H9 (cell line): ENCODE data around the gene DGUOK. TPM values are rescaled to one million over a fixed set of nuclear protein-coding genes. Genes with fewer than 3 reads are reported as not detected.

ENCODE experiments used
- DNase-seq: peaks from one replicate; pipeline ENCODE4 v3.0.0-alpha.2; 2017
- H2AFZ ChIP-seq: one replicate; pipeline ENCODE4 v1.6.1; 2013; ENCODE audit warnings: mild to moderate bottlenecking, low read length, control low read depth, moderate library complexity
- H2AK5ac ChIP-seq: 2 replicates; pipeline ENCODE4 v1.6.1; 2013; ENCODE audit warnings: low read length, control low read depth, mixed read lengths; ENCODE audit not compliant: insufficient read length
- H2BK120ac ChIP-seq: one replicate; pipeline ENCODE4 v1.6.1; 2013; ENCODE audit warnings: low read depth, mild to moderate bottlenecking, low read length, control low read depth, inconsistent platforms; ENCODE audit not compliant: poor library complexity, severe bottlenecking
- H2BK12ac ChIP-seq: 2 replicates; pipeline ENCODE4 v1.6.1; 2013; ENCODE audit warnings: low read length, control low read depth, mixed read lengths, low read depth; ENCODE audit not compliant: insufficient read length
- H2BK15ac ChIP-seq: 2 replicates; pipeline ENCODE4 v1.6.1; 2013; ENCODE audit warnings: low read depth, low read length, control low read depth
- H2BK20ac ChIP-seq: one replicate; pipeline ENCODE4 v1.6.1; 2013; ENCODE audit warnings: low read depth, mild to moderate bottlenecking, low read length, control low read depth, inconsistent platforms; ENCODE audit not compliant: poor library complexity, severe bottlenecking
- H2BK5ac ChIP-seq: 2 replicates; pipeline ENCODE4 v1.6.1; 2013; ENCODE audit warnings: low read length, control low read depth, mixed read lengths; ENCODE audit not compliant: insufficient read length
- H3K14ac ChIP-seq: 2 replicates; pipeline ENCODE4 v1.6.1; 2013; ENCODE audit warnings: low read length, control low read depth; ENCODE audit not compliant: insufficient read depth
- H3K18ac ChIP-seq: 2 replicates; pipeline ENCODE4 v1.6.1; 2013; ENCODE audit warnings: low read depth, mild to moderate bottlenecking, mixed read lengths, low read length, control low read depth; ENCODE audit not compliant: insufficient read length
- H3K23ac ChIP-seq: 2 replicates; pipeline ENCODE4 v1.6.1; 2013; ENCODE audit warnings: low read length, control low read depth, mixed read lengths, low read depth; ENCODE audit not compliant: insufficient read length
- H3K23me2 ChIP-seq: 2 replicates; pipeline ENCODE4 v1.6.1; 2013; ENCODE audit warnings: low read depth, mild to moderate bottlenecking, mixed read lengths, low read length, control low read depth; ENCODE audit not compliant: insufficient read length, poor library complexity, severe bottlenecking
- H3K27ac ChIP-seq: 2 replicates; pipeline ENCODE4 v1.5.1; 2013; ENCODE audit warnings: low read length, control low read depth, mixed read lengths, low read depth; ENCODE audit not compliant: insufficient read length
- H3K27me3 ChIP-seq: 2 replicates; pipeline ENCODE4 v1.6.1; 2013; ENCODE audit warnings: low read length, control low read depth, inconsistent platforms; ENCODE audit not compliant: insufficient read depth
- H3K4ac ChIP-seq: 2 replicates; pipeline ENCODE4 v1.6.1; 2013; ENCODE audit warnings: low read depth, mild to moderate bottlenecking, control low read depth, inconsistent platforms, low read length, moderate library complexity
- H3K4me1 ChIP-seq: 2 replicates; pipeline ENCODE4 v1.6.1; 2013; ENCODE audit warnings: low read length, control low read depth, inconsistent platforms; ENCODE audit not compliant: insufficient read depth
- H3K4me2 ChIP-seq: 2 replicates; pipeline ENCODE4 v1.6.1; 2013; ENCODE audit warnings: low read length, control low read depth, mixed read lengths; ENCODE audit not compliant: insufficient read length, insufficient read depth
- H3K56ac ChIP-seq: 2 replicates; pipeline ENCODE4 v1.6.1; 2013; ENCODE audit warnings: low read depth, mild to moderate bottlenecking, mixed read lengths, low read length, control low read depth; ENCODE audit not compliant: insufficient read length
- H3K79me1 ChIP-seq: 2 replicates; pipeline ENCODE4 v1.6.1; 2013; ENCODE audit warnings: low read depth, mild to moderate bottlenecking, moderate library complexity, low read length, control low read depth, inconsistent platforms; ENCODE audit not compliant: insufficient read depth, poor library complexity, severe bottlenecking
- H3K79me2 ChIP-seq: 2 replicates; pipeline ENCODE4 v1.6.1; 2013; ENCODE audit warnings: low read length, control low read depth, inconsistent platforms; ENCODE audit not compliant: insufficient read depth
- H3K9ac ChIP-seq: 2 replicates; pipeline ENCODE4 v1.6.1; 2013; ENCODE audit warnings: low read length, control low read depth, mixed read lengths; ENCODE audit not compliant: insufficient read length; ENCODE audit errors: extremely low read depth
- H3K9me3 ChIP-seq: one replicate; pipeline ENCODE4 v1.6.1; 2013; ENCODE audit warnings: low read depth, low read length, inconsistent platforms; ENCODE audit not compliant: control insufficient read depth
- H3T11ph ChIP-seq: one replicate; pipeline ENCODE4 v1.6.1; 2013; ENCODE audit warnings: mild to moderate bottlenecking, low read length, control low read depth, inconsistent platforms
- H4K20me1 ChIP-seq: one replicate; pipeline ENCODE4 v1.6.1; 2013; ENCODE audit not compliant: control insufficient read depth, insufficient read length, insufficient read depth
- H4K5ac ChIP-seq: 2 replicates; pipeline ENCODE4 v1.6.1; 2013; ENCODE audit warnings: low read depth, mild to moderate bottlenecking, mixed read lengths, low read length, control low read depth; ENCODE audit not compliant: insufficient read length
- H4K8ac ChIP-seq: replicated peaks from 2 replicates; pipeline ENCODE4 v1.6.1; 2013; ENCODE audit warnings: low read length, control low read depth, mixed read lengths, low read depth; ENCODE audit not compliant: insufficient read length
- H4K91ac ChIP-seq: 2 replicates; pipeline ENCODE4 v1.6.1; 2013; ENCODE audit warnings: low read depth, mild to moderate bottlenecking, moderate library complexity, mixed read lengths, low read length, control low read depth; ENCODE audit not compliant: insufficient read length
- H3K27ac Mint-ChIP-seq, 3 experiments: 2 replicates in 2 of 3; 3 replicates in 1 of 3; pipeline ENCODE4 v1.8.0; 2020 to 2021; ENCODE audit warnings: mixed read lengths in 3 of 3, mild to moderate bottlenecking in 1 of 3, moderate library complexity in 1 of 3
- H3K27me3 Mint-ChIP-seq: 2 replicates; pipeline ENCODE4 v1.8.0; 2021; ENCODE audit warnings: low read depth, mild to moderate bottlenecking, moderate library complexity, mixed read lengths
- H3K36me3 Mint-ChIP-seq, 3 experiments: 2 replicates in 2 of 3; 3 replicates in 1 of 3; pipeline ENCODE4 v1.8.0; 2020 to 2021; ENCODE audit warnings: low read depth in 3 of 3, mixed read lengths in 3 of 3; ENCODE audit not compliant: insufficient read depth in 1 of 3
- H3K4me1 Mint-ChIP-seq, 2 experiments: 2 replicates each; pipeline ENCODE4 v1.8.0; 2020; ENCODE audit warnings: mixed read lengths in 2 of 2
- H3K4me3 Mint-ChIP-seq, 2 experiments: 2 replicates in 1 of 2; 3 replicates in 1 of 2; pipeline ENCODE4 v1.8.0; 2020 to 2021; ENCODE audit warnings: mild to moderate bottlenecking in 2 of 2, mixed read lengths in 2 of 2, moderate library complexity in 1 of 2
- H3K9me3 Mint-ChIP-seq, 2 experiments: 2 replicates in 1 of 2; 3 replicates in 1 of 2; pipeline ENCODE4 v1.8.0; 2020; ENCODE audit warnings: mild to moderate bottlenecking in 2 of 2, mixed read lengths in 2 of 2, moderate library complexity in 1 of 2
- CTCF ChIP-seq: fragments of 200-600 bp; sonication (generic); conservative IDR thresholded peaks from 3 replicates; pipeline ENCODE4 v1.8.0; 2021; ENCODE audit warnings: antibody characterized with exemption, mild to moderate bottlenecking
- WGBS: extraction: QIAGEN DNeasy Blood & Tissue Kit; methylation state at CpG from one replicate; pipeline ENCODE4 v1.1.7; 2013; ENCODE audit warnings: missing lambda C conversion rate, low lambda C conversion rate, mixed read lengths; ENCODE audit not compliant: insufficient read length; ENCODE audit errors: extremely low coverage; 5-methylcytosine and 5-hydroxymethylcytosine counted together
- total RNA-seq: library from RNA; stranded (reverse); gene quantifications from 2 replicates; pipeline ENCODE4 v1.2.1, GENCODE V29; 2021

Gene DGUOK
- total RNA-seq, 1 experiment from 2014 or later: 98.5 TPM

DNA sequence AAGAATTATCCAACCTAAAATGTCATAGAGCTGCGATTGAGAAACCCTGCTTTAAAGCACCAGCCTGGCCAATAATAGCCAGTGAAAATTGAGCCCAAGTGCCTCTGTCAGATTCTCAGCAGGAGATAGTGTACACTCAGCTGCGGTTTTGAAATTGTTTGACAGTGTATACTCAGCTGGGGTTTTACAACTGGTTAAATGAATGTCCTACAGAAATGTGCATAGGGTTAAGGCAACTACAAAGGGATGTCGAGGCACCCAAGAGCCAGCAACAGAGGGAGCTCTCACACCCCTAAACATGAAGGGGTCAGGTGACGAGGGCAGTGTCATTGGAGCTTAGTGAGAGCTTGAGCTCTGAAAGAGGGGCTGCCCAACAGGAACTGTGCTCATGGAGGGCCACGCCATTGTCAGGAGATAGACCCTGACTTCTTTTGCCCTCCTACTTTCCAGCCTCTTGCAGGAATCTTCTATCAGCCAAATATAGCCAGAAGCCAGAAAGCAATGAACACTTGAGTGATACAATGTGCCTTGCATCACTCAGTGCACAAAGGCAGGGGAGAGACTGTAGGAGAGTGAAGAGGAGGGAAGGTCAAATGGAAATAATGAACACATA, 18.7 kb upstream of the DGUOK start:
- no peak overlapping the region for H4K5ac ChIP-seq
- no peak overlapping the region for H3K14ac ChIP-seq
- no peak overlapping the region for H3K23ac ChIP-seq
- peak; percentile 71 for DNase-seq
- no peak overlapping the region for H3T11ph ChIP-seq
- H4K20me1 ChIP-seq: no peaks in the 10 kb centered on the region
- H2AK5ac ChIP-seq: no peak overlapping the region
- H2BK20ac ChIP-seq: no peak overlapping the region
- no peaks in the 10 kb centered on the region for H3K23me2 ChIP-seq
- Mint-ChIP-seq H3K27me3 (no peaks in the 10 kb centered on the region; the same call in 1 of the 2 replicates), H3K36me3 (no peaks in the 10 kb centered on the region), H3K9me3 (no peaks in the 10 kb centered on the region), H3K27ac (peak overlapping the region in 1 of 3 experiments; percentile 93; a peak in 1 of 7 replicates), H3K4me1 (peaks cover 4 to 5% of the 10 kb centered on the region in 2 experiments), H3K4me3 (no peak overlapping the region)
- no peak overlapping the region for H4K8ac ChIP-seq
- no peak overlapping the region for H2BK12ac ChIP-seq
- WGBS: no CpG with 5 or more reads among the region's 5 CpGs
- H2BK5ac ChIP-seq: no peak overlapping the region
- H3K9me3 ChIP-seq: no peaks in the 10 kb centered on the region
- H3K4me2 ChIP-seq: no peak overlapping the region
- H2AFZ ChIP-seq: peak overlapping the region; percentile 92
- peak; percentile 65 for TF ChIP-seq CTCF
- H3K56ac ChIP-seq: no peak overlapping the region
- H3K79me2 ChIP-seq: no peaks in the 10 kb centered on the region
- no peak overlapping the region for H3K9ac ChIP-seq
- no peaks in the 10 kb centered on the region for H3K79me1 ChIP-seq
- H3K27me3 ChIP-seq: no peaks in the 10 kb centered on the region
- no peak overlapping the region for H4K91ac ChIP-seq
- no peaks in the 10 kb centered on the region for H3K4me1 ChIP-seq
- no peak overlapping the region for H3K27ac ChIP-seq
- H2BK120ac ChIP-seq: no peak overlapping the region
- H3K4ac ChIP-seq: no peak overlapping the region
- H2BK15ac ChIP-seq: no peak overlapping the region
- H3K18ac ChIP-seq: no peak overlapping the region
